ENCODE data around the gene SOX15.
A peak's percentile ranks its signal among the peaks of the same experiment; 100 is the strongest.

Gene SOX15

GRCh38 chr17:7576432-7576937 is 13.4 kb downstream of the SOX15 start:
- TF ChIP-seq CTCF (IDR thresholded peaks at IDR 0.05; ENCODE audit: borderline replicate concordance, insufficient read depth, low read depth, low read length) = no peak
- no peak overlapping the region for H3K4me3 ChIP-seq (ENCODE audit: low read depth, low read length)

GRCh38 chr17:7575959-7576358 is 13.9 kb downstream of the SOX15 start:
- no peak overlapping the region for H3K4me3 ChIP-seq (ENCODE audit: low read depth, low read length)

GRCh38 chr17:7575481-7575883 is 14.4 kb downstream of the SOX15 start:
- no peak for TF ChIP-seq CTCF (IDR thresholded peaks at IDR 0.05; ENCODE audit: borderline replicate concordance, insufficient read depth, low read depth, low read length)
- no peak overlapping the region for H3K4me3 ChIP-seq (ENCODE audit: low read depth, low read length)

More at GRCh38 chr17:7575959-7576358, 13.9 kb downstream of the SOX15 start:
- no peak for TF ChIP-seq CTCF (IDR thresholded peaks at IDR 0.05; ENCODE audit: borderline replicate concordance, insufficient read depth, low read depth, low read length)

GRCh38 chr17:7574176-7574953 is 15.5 kb downstream of the SOX15 start:
- TF ChIP-seq CTCF (IDR thresholded peaks at IDR 0.05; ENCODE audit: borderline replicate concordance, insufficient read depth, low read depth, low read length) = no peak
- peak overlapping the region; percentile 99 for H3K4me3 ChIP-seq (ENCODE audit: low read depth, low read length)

DNA sequence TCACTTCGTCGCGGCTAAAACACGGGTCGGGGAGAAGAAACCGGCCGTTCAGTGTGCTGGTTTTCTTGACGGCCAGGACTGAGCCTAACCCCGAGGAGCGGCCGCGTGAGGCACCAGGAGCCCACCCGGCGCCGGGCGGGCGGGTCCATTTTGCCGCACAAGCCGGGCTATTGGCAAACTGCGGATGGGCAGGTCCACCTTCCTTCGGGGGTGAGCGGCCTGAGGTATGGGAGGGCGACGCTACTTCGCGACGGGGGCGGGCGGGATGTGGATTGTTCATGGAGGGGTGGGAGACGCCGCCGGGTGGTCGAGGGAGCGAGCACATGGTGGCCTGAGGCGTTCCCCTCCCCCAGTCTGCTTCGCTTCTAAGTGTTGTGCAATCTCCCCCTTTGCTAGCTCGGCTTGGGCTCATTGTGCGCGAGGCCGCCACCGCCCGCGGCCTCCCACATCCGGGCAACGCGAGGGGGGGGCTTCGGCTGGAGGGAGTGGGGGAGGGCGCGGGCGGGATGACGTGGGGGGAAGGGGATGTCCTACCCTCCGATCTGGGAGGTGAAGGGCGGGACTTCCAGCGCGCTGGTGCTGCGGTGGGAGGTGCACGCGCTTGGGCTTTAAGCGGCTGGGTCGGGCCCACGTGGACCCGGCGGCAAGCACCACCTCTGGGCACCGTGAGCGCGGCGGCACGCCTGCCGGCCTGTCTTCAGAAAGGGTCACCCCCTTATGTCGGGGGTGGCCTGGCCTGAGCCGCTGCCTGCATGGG is 16.4 kb downstream of the SOX15 start:
- no peak for TF ChIP-seq CTCF (IDR thresholded peaks at IDR 0.05; ENCODE audit: borderline replicate concordance, insufficient read depth, low read depth, low read length)
- H3K4me3 ChIP-seq (ENCODE audit: low read depth, low read length) = peak overlapping the region; percentile 99

DNA sequence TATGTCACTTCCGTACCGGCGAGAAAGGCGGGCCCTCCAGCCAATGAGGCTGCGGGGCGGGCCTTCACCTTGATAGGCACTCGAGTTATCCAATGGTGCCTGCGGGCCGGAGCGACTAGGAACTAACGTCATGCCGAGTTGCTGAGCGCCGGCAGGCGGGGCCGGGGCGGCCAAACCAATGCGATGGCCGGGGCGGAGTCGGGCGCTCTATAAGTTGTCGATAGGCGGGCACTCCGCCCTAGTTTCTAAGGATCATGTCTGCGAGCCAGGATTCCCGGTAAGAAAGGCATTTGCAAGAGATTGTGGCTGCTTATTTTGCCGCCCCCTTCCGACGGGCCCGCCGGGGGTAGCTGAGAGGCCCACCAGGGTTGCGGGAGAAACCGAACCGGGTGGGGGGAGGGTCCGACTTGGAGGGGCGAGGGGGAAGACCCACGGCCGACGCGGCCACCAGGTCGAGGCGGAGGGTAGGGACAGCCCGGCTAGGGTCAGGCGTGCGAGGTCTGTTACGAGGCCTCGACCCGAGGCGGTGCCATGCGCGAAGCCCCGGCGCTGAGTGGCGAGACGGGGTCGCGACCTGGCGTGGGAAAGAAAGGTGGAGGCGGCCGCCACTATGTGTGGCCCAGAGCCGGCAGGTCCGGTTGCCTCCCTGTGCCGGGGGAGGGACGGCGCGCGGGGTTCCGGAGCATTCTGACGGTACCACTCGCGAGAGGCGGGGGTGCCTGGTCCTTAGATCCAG is 17.1 kb downstream of the SOX15 start:
- H3K4me3 ChIP-seq (ENCODE audit: low read depth, low read length) = peak overlapping the region; percentile 99
- TF ChIP-seq CTCF (IDR thresholded peaks at IDR 0.05; ENCODE audit: borderline replicate concordance, insufficient read depth, low read depth, low read length) = no peak

Data from GM12875 (cell line).